Caco-2 (cell line): ENCODE data around the gene MED12L. TPM values are rescaled to one million over a fixed set of nuclear protein-coding genes. Genes with fewer than 3 reads are reported as not detected.

Experiments
- Bru-seq: library from RNA; stranded (reverse); fragments of 400-500 nt; gene quantifications from one replicate; lab custom pipeline; 2021; lab: Mats Ljungman, UMichigan
- BruChase-seq, 2 experiments: library from RNA; stranded (reverse); fragments of 400-500 nt; gene quantifications; one replicate each; lab custom pipeline; 2021; lab: Mats Ljungman, UMichigan
- BruUV-seq: library from RNA; stranded (reverse); fragments of 400-500 nt; replicated peaks from 2 replicates; lab custom pipeline; 2021; lab: Mats Ljungman, UMichigan
- CTCF ChIA-PET: fragments of 300-600 bp; sonication (Branson Sonifier 250); formaldehyde crosslinking; loops from one replicate; lab custom pipeline; 2022; ENCODE audit warnings: antibody characterized with exemption; lab: Charles Lee
- POLR2A ChIA-PET: fragments of 300-600 bp; sonication (Branson Sonifier 250); formaldehyde crosslinking; loops from one replicate; lab custom pipeline; 2022; ENCODE audit warnings: antibody characterized with exemption; lab: Charles Lee
- DNase-seq, 2 experiments: peaks; one replicate each; pipeline versions ENCODE4 v3.0.0 to v3.0.0-alpha.2; 2020 to 2022
- H3K27me3 ChIP-seq: replicated peaks from 2 replicates; pipeline ENCODE4 v1.6.0; 2011; ENCODE audit warnings: low read length; ENCODE audit not compliant: control insufficient read depth, insufficient read depth
- H3K36me3 ChIP-seq: 2 replicates; pipeline ENCODE4 v1.5.1; 2011; ENCODE audit warnings: low read length; ENCODE audit not compliant: control insufficient read depth, insufficient read depth
- H3K4me1 ChIP-seq: fragments of 250-450 bp; sonication (Bioruptor Pico); 2 replicates; pipeline ENCODE4 v1.5.1; 2020; ENCODE audit warnings: mild to moderate bottlenecking
- H3K4me3 ChIP-seq: 2 replicates; pipeline ENCODE4 v1.5.1; 2011; ENCODE audit warnings: low read depth, mild to moderate bottlenecking, control low read depth, low read length
- H3K9me3 ChIP-seq: fragments of 250-450 bp; sonication (Bioruptor Pico); 2 replicates; pipeline ENCODE4 v1.5.1; 2020; ENCODE audit warnings: mild to moderate bottlenecking, moderate library complexity
- H3K27ac Mint-ChIP-seq: one replicate; pipeline ENCODE4 v1.8.0; 2022; ENCODE audit warnings: mixed read lengths; ENCODE audit not compliant: unreplicated experiment
- H3K27me3 Mint-ChIP-seq: one replicate; pipeline ENCODE4 v1.8.0; 2022; ENCODE audit warnings: mixed read lengths; ENCODE audit not compliant: insufficient read depth, unreplicated experiment
- H3K36me3 Mint-ChIP-seq: one replicate; pipeline ENCODE4 v1.8.0; 2022; ENCODE audit warnings: mild to moderate bottlenecking, mixed read lengths; ENCODE audit not compliant: insufficient read depth, unreplicated experiment
- H3K4me1 Mint-ChIP-seq: one replicate; pipeline ENCODE4 v1.8.0; 2022; ENCODE audit warnings: low read depth, mixed read lengths; ENCODE audit not compliant: unreplicated experiment
- H3K4me3 Mint-ChIP-seq: one replicate; pipeline ENCODE4 v1.8.0; 2022; ENCODE audit warnings: mild to moderate bottlenecking, moderate library complexity, mixed read lengths; ENCODE audit not compliant: unreplicated experiment
- H3K9me3 Mint-ChIP-seq: one replicate; pipeline ENCODE4 v1.8.0; 2022; ENCODE audit warnings: mixed read lengths; ENCODE audit not compliant: unreplicated experiment
- intact Hi-C: fragments of 100-400 bp; cut with micrococcal nuclease; formaldehyde crosslinking; loops from one replicate; pipeline ENCODE4 v1.10.0; 2022; ENCODE audit not compliant: unreplicated experiment
- long read RNA-seq: library from polyadenylated mRNA; stranded (forward); transcript quantifications from one replicate; pipeline ENCODE4 v2.0.0, GENCODE V29; 2022
- total RNA-seq: library from RNA; stranded (reverse); gene quantifications from 2 replicates; pipeline ENCODE4 v1.2.3, GENCODE V29; 2022
- TF ChIP-seq, protein P1 (sequence below), 2 experiments: fragments of 200-600 bp in 1 of 2; IDR thresholded peaks; 1 replicate in 1 of 2; 2 replicates in 1 of 2; pipeline versions ENCODE4 v1.5.1 to v1.8.0; 2011 to 2022; ENCODE audit warnings: antibody characterized with exemption in 1 of 2, control low read depth in 1 of 2, inconsistent platforms in 1 of 2, low read depth in 1 of 2, low read length in 1 of 2, mild to moderate bottlenecking in 1 of 2, moderate library complexity in 1 of 2; ENCODE audit not compliant: insufficient read depth in 1 of 2, severe bottlenecking in 1 of 2, unreplicated experiment in 1 of 2

MED12L gene
- 21.5 and 22.9 TPM in 2 replicates for total RNA-seq
- percentile 76 among the genes with signal in this experiment for Bru-seq, nascent RNA
- BruChase-seq, experiment 1, labeled RNA remaining after a 2-hour chase: percentile 70 among the genes with signal in this experiment
- BruChase-seq, experiment 2, labeled RNA remaining after a 6-hour chase: percentile 67 among the genes with signal in this experiment
- long read RNA-seq, partial matches to known transcripts: 1 of 6 reads
- long read RNA-seq, other reads (novel, unspliced or antisense): 5 of 6 reads

DNA sequence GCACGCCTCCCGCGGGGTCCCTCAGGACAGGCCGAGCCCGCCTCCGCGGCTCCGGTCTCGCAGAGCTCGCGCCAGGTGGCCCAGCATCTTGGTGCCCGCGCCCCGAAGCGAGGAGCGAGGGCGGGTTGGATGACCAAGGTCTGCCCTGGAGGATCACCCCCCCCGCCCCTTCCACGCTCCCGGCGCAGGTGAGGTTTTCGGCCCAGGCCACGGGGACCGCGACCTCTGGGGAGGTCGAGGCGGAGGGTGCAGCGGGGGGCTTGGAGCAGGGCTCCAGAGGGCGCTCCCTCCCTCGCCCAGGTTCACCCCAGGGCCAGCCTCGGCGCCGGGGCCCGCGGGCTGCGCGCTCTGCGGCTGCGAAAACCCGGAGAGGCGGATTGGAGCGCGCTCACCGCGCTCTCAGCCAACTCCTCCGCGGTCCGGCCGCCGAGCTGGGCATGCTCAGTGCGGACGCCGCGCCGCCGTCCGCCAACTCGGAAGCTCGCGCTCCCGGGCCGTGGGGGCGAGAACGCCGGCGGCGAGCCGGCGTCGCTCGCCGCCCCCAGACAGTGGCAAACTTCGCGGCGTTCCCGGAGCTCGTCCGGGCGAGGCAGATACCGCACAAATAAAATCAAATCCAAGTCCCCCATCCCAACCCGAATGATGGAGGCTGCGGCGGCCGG lies at the start of gene MED12L:
Gene MED12L, plus strand, starts transcription at position 438 of the 662 bp plus-strand sequence. CDS start 1,263 bp downstream, outside the sequence.
- peaks cover 15% of the 10 kb centered on the region for H3K36me3 Mint-ChIP-seq
- Histone ChIP-seq H3K4me3 (peak within 1 kb of the TSS; percentile 75), H3K36me3 (no peaks in the 10 kb centered on the region), H3K4me1 (peaks cover 7% of the 10 kb centered on the region; the same call in 1 of the 2 replicates), H3K27me3 (no peaks in the 10 kb centered on the region), H3K9me3 (no peaks in the 10 kb centered on the region)
- H3K4me3 Mint-ChIP-seq: peak within 1 kb of the TSS; percentile 86
- no peaks in the 10 kb centered on the region for H3K9me3 Mint-ChIP-seq
- TF ChIP-seq, protein P1, sequence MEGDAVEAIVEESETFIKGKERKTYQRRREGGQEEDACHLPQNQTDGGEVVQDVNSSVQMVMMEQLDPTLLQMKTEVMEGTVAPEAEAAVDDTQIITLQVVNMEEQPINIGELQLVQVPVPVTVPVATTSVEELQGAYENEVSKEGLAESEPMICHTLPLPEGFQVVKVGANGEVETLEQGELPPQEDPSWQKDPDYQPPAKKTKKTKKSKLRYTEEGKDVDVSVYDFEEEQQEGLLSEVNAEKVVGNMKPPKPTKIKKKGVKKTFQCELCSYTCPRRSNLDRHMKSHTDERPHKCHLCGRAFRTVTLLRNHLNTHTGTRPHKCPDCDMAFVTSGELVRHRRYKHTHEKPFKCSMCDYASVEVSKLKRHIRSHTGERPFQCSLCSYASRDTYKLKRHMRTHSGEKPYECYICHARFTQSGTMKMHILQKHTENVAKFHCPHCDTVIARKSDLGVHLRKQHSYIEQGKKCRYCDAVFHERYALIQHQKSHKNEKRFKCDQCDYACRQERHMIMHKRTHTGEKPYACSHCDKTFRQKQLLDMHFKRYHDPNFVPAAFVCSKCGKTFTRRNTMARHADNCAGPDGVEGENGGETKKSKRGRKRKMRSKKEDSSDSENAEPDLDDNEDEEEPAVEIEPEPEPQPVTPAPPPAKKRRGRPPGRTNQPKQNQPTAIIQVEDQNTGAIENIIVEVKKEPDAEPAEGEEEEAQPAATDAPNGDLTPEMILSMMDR (IDR thresholded peaks at IDR 0.05; ENCODE audit: insufficient read depth in 1 of 2, low read depth in 1 of 2, low read length in 1 of 2, severe bottlenecking in 1 of 2, unreplicated experiment in 1 of 2): peak in 1 of 2 experiments; percentile 37
- H3K4me1 Mint-ChIP-seq: peaks cover 20% of the 10 kb centered on the region
- intact Hi-C loops: loop anchor here (10.0 kb wide), 1 partner anchor 301 kb away; no protein-coding TSS in a partner anchor
- H3K27me3 Mint-ChIP-seq: no peaks in the 10 kb centered on the region
- peak within 1 kb of the TSS; percentile 93 for H3K27ac Mint-ChIP-seq
- no TSS peak for BruUV-seq
- DNase-seq: peak; percentile 70 to 88
- ChIA-PET POLR2A (interaction anchor here (0.6 kb wide), 1 partner anchor 21 kb away, joined by 7 read pairs; no protein-coding TSS in a partner anchor), CTCF (interaction anchor here (0.6 to 2.2 kb wide), 11 partner anchors 18 to 1118 kb away, joined by 3 to 13 read pairs (median 5); no protein-coding TSS in a partner anchor)

DNA sequence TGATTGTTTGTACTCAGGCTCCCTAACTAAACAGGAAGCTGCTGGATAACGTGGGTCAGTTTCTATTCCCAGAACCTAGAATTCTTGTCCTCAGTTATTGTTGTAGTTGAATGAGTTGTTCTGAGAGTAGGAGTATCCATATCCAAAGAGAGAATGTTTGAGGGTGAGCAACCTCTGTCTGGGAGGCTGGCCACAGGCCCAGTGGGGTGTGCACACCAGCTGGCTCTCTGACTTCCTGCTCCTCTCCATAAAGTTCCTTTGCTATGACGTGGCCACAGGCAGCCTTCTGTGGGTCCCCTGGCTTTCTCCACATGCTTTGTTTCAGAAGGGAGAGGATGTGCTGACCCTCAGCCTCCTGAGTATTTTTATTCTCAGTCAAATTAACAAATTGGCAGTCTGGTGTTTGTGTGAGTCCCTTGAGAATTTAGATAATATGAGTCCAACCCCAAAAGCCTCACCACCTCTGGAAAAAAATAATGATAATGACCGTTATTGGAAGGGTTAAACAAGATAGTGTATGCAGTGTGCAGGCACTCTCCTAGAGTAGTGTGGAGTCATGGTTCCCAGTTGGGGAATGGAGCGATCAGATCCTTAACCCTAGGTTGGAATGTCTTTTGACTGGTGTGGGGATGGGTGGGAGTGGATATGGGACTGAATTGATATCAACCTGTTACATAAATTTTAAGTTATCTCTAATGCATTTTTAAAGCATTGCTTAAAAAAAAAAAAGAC lies 47.6 kb upstream of the MED12L start:
- no TSS peak for BruUV-seq

More for the DNA sequence above, 47.6 kb upstream of the MED12L start:
- no peak overlapping the region for H3K27ac Mint-ChIP-seq
- H3K9me3 Mint-ChIP-seq: no peaks in the 10 kb centered on the region
- TF ChIP-seq, protein P1 (IDR thresholded peaks at IDR 0.05; ENCODE audit: insufficient read depth in 1 of 2, low read depth in 1 of 2, low read length in 1 of 2, severe bottlenecking in 1 of 2, unreplicated experiment in 1 of 2): no peak
- POLR2A ChIA-PET: no interaction called here
- intact Hi-C loops: no loop called here
- CTCF ChIA-PET: no interaction called here
- H3K4me1 Mint-ChIP-seq: no peaks in the 10 kb centered on the region
- no peak overlapping the region for H3K4me3 Mint-ChIP-seq
- H3K36me3 ChIP-seq: no peaks in the 10 kb centered on the region
- DNase-seq: no peak
- no peaks in the 10 kb centered on the region for H3K27me3 Mint-ChIP-seq
- H3K4me3 ChIP-seq: no peak overlapping the region
- H3K9me3 ChIP-seq: no peaks in the 10 kb centered on the region
- no peaks in the 10 kb centered on the region for H3K36me3 Mint-ChIP-seq
- no peaks in the 10 kb centered on the region for H3K4me1 ChIP-seq
- no peaks in the 10 kb centered on the region for H3K27me3 ChIP-seq
